ENCODE results near the gene OXGR1. TPM values are rescaled to one million over a fixed set of nuclear protein-coding genes. Genes with fewer than 3 reads are reported as not detected.
"Not testable (repeated sequence)": the region's sequence is repeated elsewhere in the genome, so short reads cannot be mapped to it uniquely, and the experiment has no call there.

Gene OXGR1
- total and polyA plus RNA-seq, 7 donors, result 0.03 to 0.06 (median 0.05) TPM; not detected in 4

DNA sequence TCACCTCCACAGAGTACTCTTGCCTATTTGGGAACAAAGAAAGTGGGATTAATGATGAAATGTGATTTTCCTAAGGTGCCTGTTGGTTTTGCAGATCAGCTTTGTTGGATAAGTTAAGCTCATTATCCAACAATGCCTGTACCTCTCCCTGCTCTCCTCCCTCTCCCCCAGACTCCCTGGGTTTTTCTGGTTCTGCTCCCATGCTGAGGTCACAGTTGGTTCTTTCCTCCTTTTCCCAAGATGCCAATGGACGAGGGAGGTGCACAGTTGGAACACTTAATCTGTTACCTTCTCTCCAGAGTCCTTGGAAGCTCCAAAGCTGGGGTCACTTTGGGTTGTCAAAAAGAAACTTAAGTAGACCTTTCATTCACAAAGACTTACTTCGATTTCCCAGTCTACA lies 1.6 kb downstream of the OXGR1 start:
- no peaks in the 10 kb centered on the region for H3K36me3 ChIP-seq (ENCODE audit: insufficient read depth in 1 of 2, low read depth in 1 of 2)
- no peak overlapping the region for H3K4me3 ChIP-seq
- H3K27ac ChIP-seq, result no peak overlapping the region
- intact Hi-C loops (cut with DNase I), result no loop called here
- ATAC-seq (no peak), DNase-seq (no peak)
- no peaks in the 10 kb centered on the region for H3K4me1 ChIP-seq
- TF ChIP-seq, protein P1, sequence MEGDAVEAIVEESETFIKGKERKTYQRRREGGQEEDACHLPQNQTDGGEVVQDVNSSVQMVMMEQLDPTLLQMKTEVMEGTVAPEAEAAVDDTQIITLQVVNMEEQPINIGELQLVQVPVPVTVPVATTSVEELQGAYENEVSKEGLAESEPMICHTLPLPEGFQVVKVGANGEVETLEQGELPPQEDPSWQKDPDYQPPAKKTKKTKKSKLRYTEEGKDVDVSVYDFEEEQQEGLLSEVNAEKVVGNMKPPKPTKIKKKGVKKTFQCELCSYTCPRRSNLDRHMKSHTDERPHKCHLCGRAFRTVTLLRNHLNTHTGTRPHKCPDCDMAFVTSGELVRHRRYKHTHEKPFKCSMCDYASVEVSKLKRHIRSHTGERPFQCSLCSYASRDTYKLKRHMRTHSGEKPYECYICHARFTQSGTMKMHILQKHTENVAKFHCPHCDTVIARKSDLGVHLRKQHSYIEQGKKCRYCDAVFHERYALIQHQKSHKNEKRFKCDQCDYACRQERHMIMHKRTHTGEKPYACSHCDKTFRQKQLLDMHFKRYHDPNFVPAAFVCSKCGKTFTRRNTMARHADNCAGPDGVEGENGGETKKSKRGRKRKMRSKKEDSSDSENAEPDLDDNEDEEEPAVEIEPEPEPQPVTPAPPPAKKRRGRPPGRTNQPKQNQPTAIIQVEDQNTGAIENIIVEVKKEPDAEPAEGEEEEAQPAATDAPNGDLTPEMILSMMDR (IDR thresholded peaks at IDR 0.05), result no peak
- WGBS, 3 donors, result 69 to 79% (median 70%) methylated on average over 2 of the region's 2 CpGs
- peaks cover 4 to 43% (median 9%) of the 10 kb centered on the region in 3 donors for H3K27me3 ChIP-seq (ENCODE audit: insufficient read depth in 3 of 3, low read length in 2 of 3)
- no peaks in the 10 kb centered on the region for H3K9me3 ChIP-seq

DNA sequence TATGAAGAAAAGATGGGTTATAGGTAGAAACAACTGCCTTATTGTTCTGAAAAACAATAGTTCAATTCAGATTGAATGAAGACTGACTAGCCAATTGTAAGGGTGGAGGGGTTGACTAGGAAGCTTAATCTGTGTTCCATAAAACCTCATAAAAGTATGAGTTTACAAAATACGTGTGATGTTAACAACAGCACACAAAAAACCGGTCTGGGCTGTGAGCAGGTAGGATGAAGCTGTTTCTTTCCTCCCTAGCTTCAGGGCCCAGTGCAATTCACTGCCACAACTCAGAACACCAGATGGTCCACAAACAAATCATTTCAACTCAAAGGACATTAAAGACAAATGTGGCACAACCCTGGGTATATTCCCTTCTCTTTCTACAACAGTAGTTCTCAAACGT lies 3.2 kb downstream of the OXGR1 start:
- WGBS, 3 donors, result 58 to 70% (median 67%) methylated on average over 3 of the region's 3 CpGs
- intact Hi-C loops (cut with DNase I), result no loop called here
- no peak for DNase-seq
- no peak overlapping the region for H3K27ac ChIP-seq
- no peaks in the 10 kb centered on the region for H3K36me3 ChIP-seq (ENCODE audit: insufficient read depth in 1 of 2, low read depth in 1 of 2)
- H3K4me3 ChIP-seq, result no peak overlapping the region
- no peaks in the 10 kb centered on the region for H3K9me3 ChIP-seq
- H3K27me3 ChIP-seq (ENCODE audit: insufficient read depth in 3 of 3, low read length in 2 of 3), result peaks cover 4 to 37% (median 8%) of the 10 kb centered on the region in 3 donors
- no peak for ATAC-seq
- TF ChIP-seq, protein P1 (IDR thresholded peaks at IDR 0.05), result no peak
- no peaks in the 10 kb centered on the region for H3K4me1 ChIP-seq

DNA sequence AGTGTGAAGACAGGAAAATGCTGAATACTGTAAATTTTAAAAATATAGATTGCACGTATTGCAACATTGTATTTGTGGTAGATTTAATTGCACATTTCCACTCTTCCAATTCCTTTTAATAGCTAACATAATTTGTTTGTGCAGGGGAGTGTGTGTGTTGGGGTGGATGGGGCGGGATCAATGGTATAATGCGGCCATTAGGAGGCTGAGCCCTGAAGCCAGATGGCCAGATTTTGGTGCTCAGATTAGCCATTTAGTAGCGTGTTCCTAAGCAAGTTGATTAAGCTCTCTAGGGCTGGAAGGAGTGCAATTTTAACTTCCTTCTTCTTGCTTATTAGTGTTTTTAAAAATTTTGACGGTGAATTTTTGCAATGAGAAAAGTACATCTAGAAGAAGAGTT lies 5.8 kb downstream of the OXGR1 start:
- TF ChIP-seq, protein P1 (IDR thresholded peaks at IDR 0.05), result no peak
- 88 to 91% (median 88%) methylated on average over 5 of the region's 5 CpGs for WGBS, 3 donors
- Histone ChIP-seq H3K27ac (no peak overlapping the region), H3K36me3 (ENCODE audit: insufficient read depth in 1 of 2, low read depth in 1 of 2) (no peaks in the 10 kb centered on the region), H3K9me3 (no peaks in the 10 kb centered on the region), H3K4me3 (no peak overlapping the region), H3K27me3 (ENCODE audit: insufficient read depth in 3 of 3, low read length in 2 of 3) (peaks cover 2 to 20% (median 4%) of the 10 kb centered on the region in 3 donors), H3K4me1 (no peaks in the 10 kb centered on the region)
- intact Hi-C loops (cut with DNase I), result no loop called here
- DNase-seq (no peak), ATAC-seq (no peak)

GRCh38 chr13:96984051-96984508 lies 10.2 kb downstream of the OXGR1 start:
- Histone ChIP-seq H3K4me1 (no peaks in the 10 kb centered on the region), H3K4me3 (no peak overlapping the region), H3K27me3 (ENCODE audit: insufficient read depth in 3 of 3, low read length in 2 of 3) (no peaks in the 10 kb centered on the region), H3K27ac (no peak overlapping the region), H3K36me3 (ENCODE audit: insufficient read depth in 1 of 2, low read depth in 1 of 2) (no peaks in the 10 kb centered on the region), H3K9me3 (peaks cover 4% of the 10 kb centered on the region)
- WGBS, 3 donors, result 15 to 31% (median 20%) methylated on average over 6 of the region's 6 CpGs
- intact Hi-C loops (cut with DNase I), result no loop called here
- TF ChIP-seq, protein P1 (IDR thresholded peaks at IDR 0.05), result no peak
- peak in 1 of 4 donors; percentile 60 for ATAC-seq
- no peak for DNase-seq

DNA sequence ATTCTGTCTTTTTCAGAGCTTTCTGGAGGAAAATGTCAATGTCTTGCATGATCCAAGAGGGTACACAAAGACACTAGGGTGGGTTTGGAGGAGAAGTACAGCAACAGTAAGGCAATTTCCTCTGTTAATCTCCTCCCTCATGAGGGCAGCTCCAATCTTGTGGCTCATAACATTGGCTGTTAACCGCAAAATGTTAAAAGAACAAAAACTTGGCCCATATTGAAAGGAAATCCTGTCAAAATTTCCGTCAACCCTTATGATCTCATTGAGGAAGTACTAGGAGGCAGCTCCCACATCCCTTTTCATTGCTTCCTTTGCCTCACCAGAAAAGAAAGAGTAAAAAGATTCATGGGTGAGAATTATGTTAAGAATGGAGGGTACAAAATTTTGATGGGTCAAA lies 11.6 kb downstream of the OXGR1 start:
- Histone ChIP-seq H3K27me3 (ENCODE audit: insufficient read depth in 3 of 3, low read length in 2 of 3) (no peaks in the 10 kb centered on the region), H3K9me3 (peaks cover 4% of the 10 kb centered on the region), H3K36me3 (ENCODE audit: insufficient read depth in 1 of 2, low read depth in 1 of 2) (no peaks in the 10 kb centered on the region), H3K4me3 (no peak overlapping the region), H3K27ac (no peak overlapping the region), H3K4me1 (no peaks in the 10 kb centered on the region)
- 34 to 42% (median 39%) methylated on average over 2 of the region's 2 CpGs for WGBS, 3 donors
- TF ChIP-seq, protein P1 (IDR thresholded peaks at IDR 0.05), result no peak
- DNase-seq (no peak), ATAC-seq (peak in 1 of 4 donors; percentile 50)
- intact Hi-C loops (cut with DNase I), result no loop called here

DNA sequence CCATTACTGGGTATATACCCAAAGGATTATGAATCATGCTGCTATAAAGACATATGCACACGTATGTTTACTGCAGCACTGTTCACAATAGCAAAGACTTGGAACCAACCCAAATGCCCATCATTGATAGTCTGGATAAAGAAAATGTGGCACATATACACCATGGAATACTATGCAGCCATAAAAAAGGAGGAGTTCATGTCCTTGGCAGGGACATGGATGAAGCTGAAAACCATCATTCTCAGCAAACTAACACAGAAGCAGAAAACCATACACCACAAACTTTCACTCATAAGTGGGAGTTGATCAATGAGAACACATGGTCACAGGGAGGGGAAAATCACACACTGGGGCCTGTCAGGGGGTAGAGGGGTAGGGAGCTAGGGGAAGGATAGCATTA lies 14.4 kb downstream of the OXGR1 start:
- not testable (repeated sequence) for DNase-seq; H3K27me3 ChIP-seq (ENCODE audit: insufficient read depth in 3 of 3, low read length in 2 of 3)

More for the DNA sequence above, 14.4 kb downstream of the OXGR1 start:
- H3K4me3 ChIP-seq; intact Hi-C loops (cut with DNase I); H3K9me3 ChIP-seq; ATAC-seq; H3K36me3 ChIP-seq (ENCODE audit: insufficient read depth in 1 of 2, low read depth in 1 of 2); H3K4me1 ChIP-seq; H3K27ac ChIP-seq: not testable (repeated sequence)
- WGBS, 3 donors, result 81 to 100% (median 91%) methylated on average over 1 of the region's 1 CpG

All from psoas muscle (tissue), 8 donors.